HG03095 (cell line): ENCODE measurements around the gene FGF14.

ENCODE experiments used
- ATAC-seq: cut with Tn5 transposase; IDR thresholded peaks from one replicate; pipeline ENCODE4 v1.9.1; 2021; ENCODE audit warnings: moderate library complexity; ENCODE audit not compliant: unreplicated experiment

FGF14 gene

GRCh38 chr13:101828119-101828518 is 573.7 kb downstream of the FGF14 start:
- ATAC-seq, result no peak

- no peak for ATAC-seq
Measured at GRCh38 chr13:101817898-101818297, 584.0 kb downstream of the FGF14 start.

- ATAC-seq, result no peak
Measured at GRCh38 chr13:101811881-101812280, 590.0 kb downstream of the FGF14 start.

GRCh38 chr13:101811284-101811839 is 590.5 kb downstream of the FGF14 start:
- no peak for ATAC-seq

GRCh38 chr13:101799196-101799595 is 602.7 kb downstream of the FGF14 start:
- ATAC-seq, result no peak

- no peak for ATAC-seq
Measured at GRCh38 chr13:101798437-101798836, 603.4 kb downstream of the FGF14 start.

- no peak for ATAC-seq
Measured at GRCh38 chr13:101795460-101795859, 606.4 kb downstream of the FGF14 start.

GRCh38 chr13:101795025-101795424 is 606.8 kb downstream of the FGF14 start:
- ATAC-seq, result no peak

GRCh38 chr13:101792189-101792588 is 609.7 kb downstream of the FGF14 start:
- no peak for ATAC-seq

- ATAC-seq, result no peak
Measured at GRCh38 chr13:101785858-101786257, 616.0 kb downstream of the FGF14 start.

GRCh38 chr13:101784313-101784712 is 617.5 kb downstream of the FGF14 start:
- no peak for ATAC-seq

GRCh38 chr13:101783554-101783953 is 618.3 kb downstream of the FGF14 start:
- no peak for ATAC-seq

- ATAC-seq, result no peak
Measured at GRCh38 chr13:101780211-101780610, 621.6 kb downstream of the FGF14 start.

- no peak for ATAC-seq
Measured at GRCh38 chr13:101779147-101779546, 622.7 kb downstream of the FGF14 start.

- ATAC-seq, result no peak
Measured at GRCh38 chr13:101775267-101775666, 626.6 kb downstream of the FGF14 start.

GRCh38 chr13:101774393-101774792 is 627.5 kb downstream of the FGF14 start:
- no peak for ATAC-seq

- no peak for ATAC-seq
Measured at GRCh38 chr13:101773062-101773461, 628.8 kb downstream of the FGF14 start.

- no peak for ATAC-seq
Measured at GRCh38 chr13:101767131-101767530, 634.7 kb downstream of the FGF14 start.

GRCh38 chr13:101763191-101763590 is 638.7 kb downstream of the FGF14 start:
- ATAC-seq, result no peak

GRCh38 chr13:101757446-101758039 is 644.3 kb downstream of the FGF14 start:
- no peak for ATAC-seq

- no peak for ATAC-seq
Measured at GRCh38 chr13:101755228-101755887, 646.5 kb downstream of the FGF14 start.

GRCh38 chr13:101752432-101752831 is 649.4 kb downstream of the FGF14 start:
- no peak for ATAC-seq

- peak; percentile 54 for ATAC-seq
Measured at GRCh38 chr13:101751488-101751887, 650.4 kb downstream of the FGF14 start.
